GM10248 (cell line): ENCODE results near the gene ZNF787.

Experiments
- CTCF ChIA-PET: fragments of 300-600 bp; sonication (Branson Sonifier 250); formaldehyde crosslinking; extraction: SDS; loops from one replicate; lab custom pipeline; 2021; ENCODE audit warnings: antibody characterized with exemption; lab: Yijun Ruan, JAX
- POLR2A ChIA-PET: fragments of 350-650 bp; sonication (Branson Sonifier 250); formaldehyde crosslinking; extraction: SDS; loops from one replicate; lab custom pipeline; 2020; ENCODE audit warnings: antibody characterized with exemption; lab: Yijun Ruan, JAX
- DNase-seq: peaks from one replicate; pipeline ENCODE4 v3.0.0; 2012; ENCODE audit errors: extremely low spot score
- CTCF ChIP-seq: IDR thresholded peaks from 2 replicates; pipeline ENCODE4 v1.5.1; 2012; ENCODE audit warnings: mild to moderate bottlenecking, low read depth; ENCODE audit errors: extremely low read depth, missing control alignments, control extremely low read depth

The ZNF787 gene

DNA sequence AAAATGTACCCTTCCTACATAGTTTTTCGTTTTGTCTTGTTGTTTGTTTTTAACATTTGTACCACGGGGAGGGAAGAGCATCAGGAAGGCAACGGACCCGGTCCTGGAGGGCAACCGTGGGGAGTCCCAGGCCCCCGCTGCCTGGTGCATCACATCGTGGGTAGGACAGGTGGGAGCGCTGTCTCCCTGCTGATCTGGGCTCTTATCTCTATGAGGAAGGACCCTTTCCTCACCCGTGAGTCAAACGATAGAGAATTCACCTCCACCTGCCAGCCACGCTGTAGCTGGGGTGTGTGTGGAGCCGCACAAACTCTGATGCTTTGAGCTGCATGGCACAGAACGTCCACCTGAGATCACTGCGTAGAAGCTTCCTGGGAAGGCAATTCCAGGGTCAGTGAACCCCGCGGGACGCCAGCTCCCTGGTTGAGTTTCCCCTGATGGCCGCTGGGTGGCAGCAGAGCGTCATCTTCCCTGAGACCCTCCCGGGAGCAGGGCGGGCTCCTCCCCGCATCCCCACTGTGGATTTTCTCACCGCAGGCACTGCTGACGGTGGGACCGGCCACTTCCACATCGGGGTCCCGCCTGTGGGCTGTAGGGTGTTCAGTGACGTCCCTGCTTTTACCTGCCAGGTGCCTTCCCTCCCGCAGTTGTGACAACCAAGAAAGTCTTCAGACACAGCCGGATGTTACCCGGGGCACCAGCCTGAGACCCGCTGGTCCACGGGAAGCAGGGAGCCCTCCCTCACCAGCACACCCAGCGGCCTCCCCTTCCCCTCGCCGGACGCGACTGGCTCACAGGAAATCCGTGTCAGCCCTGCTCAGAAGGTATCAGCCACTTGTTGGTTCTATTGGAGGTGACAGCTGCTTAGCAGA lies 54.7 kb downstream of the ZNF787 start:
- ChIA-PET CTCF (interaction anchor here (0.7 to 14.3 kb wide), 45 partner anchors 8 to 298 kb away, joined by 3 to 98 read pairs (median 4); partner anchors contain the start of genes EDDM13 and GALP), POLR2A (no interaction called here)
- peak; percentile 84 for DNase-seq
- peak; percentile 93 for TF ChIP-seq CTCF

GRCh38 chr19:56053596-56053995 lies 67.5 kb downstream of the ZNF787 start:
- TF ChIP-seq CTCF, result no peak
- DNase-seq, result no peak
- CTCF ChIA-PET, result no interaction called here
- POLR2A ChIA-PET, result no interaction called here
